GM15510 (cell line): ENCODE data around the gene INSM1.

Experiments used
- POLR2A ChIP-seq: IDR thresholded peaks from 3 replicates; pipeline ENCODE4 v1.6.1; 2011; ENCODE audit warnings: borderline replicate concordance; ENCODE audit not compliant: insufficient read length; ENCODE audit errors: extremely low read depth

The INSM1 gene

GRCh38 chr20:20367575-20368417 lies at the start of gene INSM1:
INSM1 (plus strand) TSS chr20:20368104; CDS start chr20:20368268, 164 bp downstream.
- no peak for TF ChIP-seq POLR2A

GRCh38 chr20:20318365-20319161 lies 49.3 kb upstream of the INSM1 start:
- TF ChIP-seq POLR2A: no peak

GRCh38 chr20:20321134-20321533 lies 46.8 kb upstream of the INSM1 start:
- TF ChIP-seq POLR2A: no peak

- no peak for TF ChIP-seq POLR2A
Measured at GRCh38 chr20:20321917-20322316, 46.0 kb upstream of the INSM1 start.

GRCh38 chr20:20322912-20323311 lies 45.0 kb upstream of the INSM1 start:
- no peak for TF ChIP-seq POLR2A

- no peak for TF ChIP-seq POLR2A
Measured at GRCh38 chr20:20327746-20328145, 40.2 kb upstream of the INSM1 start.

- no peak for TF ChIP-seq POLR2A
Measured at GRCh38 chr20:20329564-20329963, 38.3 kb upstream of the INSM1 start.

- TF ChIP-seq POLR2A: no peak
Measured at GRCh38 chr20:20331156-20331555, 36.7 kb upstream of the INSM1 start.

GRCh38 chr20:20331817-20332216 lies 36.1 kb upstream of the INSM1 start:
- TF ChIP-seq POLR2A: no peak

- TF ChIP-seq POLR2A: no peak
Measured at GRCh38 chr20:20333866-20334265, 34.0 kb upstream of the INSM1 start.

GRCh38 chr20:20334489-20334888 lies 33.4 kb upstream of the INSM1 start:
- TF ChIP-seq POLR2A: peak; percentile 18

GRCh38 chr20:20338133-20338730 lies 29.7 kb upstream of the INSM1 start:
- TF ChIP-seq POLR2A: no peak

- no peak for TF ChIP-seq POLR2A
Measured at GRCh38 chr20:20340443-20340842, 27.5 kb upstream of the INSM1 start.

- no peak for TF ChIP-seq POLR2A
Measured at GRCh38 chr20:20341371-20341770, 26.5 kb upstream of the INSM1 start.

- TF ChIP-seq POLR2A: no peak
Measured at GRCh38 chr20:20342066-20342465, 25.8 kb upstream of the INSM1 start.
